ENCODE measurements around the gene CYP27C1.
"Not testable (repeated sequence)": the region's sequence is repeated elsewhere in the genome, so short reads cannot be mapped to it uniquely, and the experiment has no call there.

Gene CYP27C1

GRCh38 chr2:127174136-127174535 is 46.0 kb downstream of the CYP27C1 start:
- peak in 12 of 51 donors; percentile 15 to 45 (median 24) for DNase-seq

- DNase-seq: peak in 1 of 51 donors; percentile 26
These were observed 47.0 kb downstream of the CYP27C1 start for GRCh38 chr2:127173057-127173456.

- no peak for DNase-seq
These were observed 47.8 kb downstream of the CYP27C1 start for GRCh38 chr2:127172306-127172705.

GRCh38 chr2:127170452-127171197 is 49.5 kb downstream of the CYP27C1 start:
- no peak for DNase-seq

- no peak for DNase-seq
These were observed 50.1 kb downstream of the CYP27C1 start for GRCh38 chr2:127170021-127170420.

GRCh38 chr2:127169066-127169660 is 50.9 kb downstream of the CYP27C1 start:
- no peak for DNase-seq

- DNase-seq: no peak
These were observed 53.8 kb downstream of the CYP27C1 start for GRCh38 chr2:127166231-127166860.

- no peak for DNase-seq
These were observed 54.6 kb downstream of the CYP27C1 start for GRCh38 chr2:127165539-127165935.

- DNase-seq: no peak
These were observed 55.1 kb downstream of the CYP27C1 start for GRCh38 chr2:127164761-127165538.

GRCh38 chr2:127163921-127164320 is 56.2 kb downstream of the CYP27C1 start:
- DNase-seq: no peak

GRCh38 chr2:127163090-127163406 is 57.1 kb downstream of the CYP27C1 start:
- not testable (repeated sequence) for DNase-seq

GRCh38 chr2:127162261-127163089 is 57.6 kb downstream of the CYP27C1 start:
- no peak for DNase-seq

GRCh38 chr2:127161176-127162136 is 58.6 kb downstream of the CYP27C1 start:
- no peak for DNase-seq

GRCh38 chr2:127160676-127161075 is 59.4 kb downstream of the CYP27C1 start:
- DNase-seq: no peak

GRCh38 chr2:127159543-127159942 is 60.6 kb downstream of the CYP27C1 start:
- DNase-seq: no peak

- DNase-seq: no peak
These were observed 61.3 kb downstream of the CYP27C1 start for GRCh38 chr2:127158614-127159290.

- peak in 1 of 51 donors; percentile 27 for DNase-seq
These were observed 62.2 kb downstream of the CYP27C1 start for GRCh38 chr2:127157651-127158485.

- DNase-seq: no peak
These were observed 63.0 kb downstream of the CYP27C1 start for GRCh38 chr2:127157114-127157513.

Data from hypothalamus (tissue), 51 donors.